Esophagus squamous epithelium (tissue), 5 donors: Measurements from ENCODE around the gene SULT6B1. TPM values are rescaled to one million over a fixed set of nuclear protein-coding genes. Genes with fewer than 3 reads are reported as not detected.

Experiments used
- DNase-seq: peaks from one replicate; lab custom pipeline; 2025; lab: John Stamatoyannopoulos, UW
- H3K27ac ChIP-seq, 4 donors: fragments of 200-600 bp; sonication (generic); one replicate each; pipeline ENCODE4 v1.5.1; 2016 to 2019; ENCODE audit warnings: mild to moderate bottlenecking in 1 of 4
- H3K27me3 ChIP-seq, 4 donors: fragments of 200-600 bp; sonication (generic); 1 replicate in 3 of 4; 2 replicates in 1 of 4; pipeline versions ENCODE4 v1.5.1 to v1.6.0; 2017 to 2021; ENCODE audit warnings: antibody characterized with exemption in 1 of 4
- H3K36me3 ChIP-seq, 3 donors: fragments of 200-600 bp; sonication (generic); one replicate each; pipeline ENCODE4 v1.5.1; 2016 to 2019
- H3K4me1 ChIP-seq, 3 donors: fragments of 200-600 bp; sonication (generic); one replicate each; pipeline ENCODE4 v1.5.1; 2017 to 2019
- H3K4me3 ChIP-seq, 4 donors: fragments of 200-600 bp; sonication (generic); 1 replicate in 3 of 4; 2 replicates in 1 of 4; pipeline ENCODE4 v1.5.1; 2016 to 2019; ENCODE audit warnings: mild to moderate bottlenecking in 2 of 4, moderate library complexity in 1 of 4
- H3K9me3 ChIP-seq, 3 donors: fragments of 200-600 bp; sonication (generic); one replicate each; pipeline ENCODE4 v1.5.1; 2016 to 2019
- POLR2A ChIP-seq, 4 donors: fragments of 450-650 bp; IDR thresholded peaks; one replicate each; pipeline ENCODE4 v1.6.1; 2017; ENCODE audit warnings: antibody characterized with exemption in 4 of 4, mild to moderate bottlenecking in 4 of 4, moderate library complexity in 3 of 4
- WGBS, 2 donors: methylation state at CpG; one replicate each; pipeline ENCODE4 v1.1.5; 2018; 5-methylcytosine and 5-hydroxymethylcytosine counted together
- intact Hi-C: fragments of 100-400 bp; cut with DNase I; formaldehyde crosslinking; loops from one replicate; pipeline ENCODE4 v1.15.0; 2022
- total RNA-seq, 4 donors: library from RNA; depleted of rRNA; stranded (reverse); fragments of >200 nt; gene quantifications; one replicate each; pipeline ENCODE4 v1.1.0, GENCODE V29; 2016
- TF ChIP-seq, protein P1 (sequence below), 6 experiments: fragments of 450-650 bp in 4 of 6; fragments of 200-600 bp in 2 of 6; sonication (generic) in 2 of 6; IDR thresholded peaks; one replicate each; pipeline ENCODE4 v1.5.1; 2016 to 2019; ENCODE audit warnings: antibody characterized with exemption in 6 of 6, mild to moderate bottlenecking in 4 of 6, moderate library complexity in 4 of 6
- donor health status: DM: yes; HTN: yes; CAD: no.

SULT6B1 gene
- total RNA-seq, 4 donors from 2014 or later, result not detected

DNA sequence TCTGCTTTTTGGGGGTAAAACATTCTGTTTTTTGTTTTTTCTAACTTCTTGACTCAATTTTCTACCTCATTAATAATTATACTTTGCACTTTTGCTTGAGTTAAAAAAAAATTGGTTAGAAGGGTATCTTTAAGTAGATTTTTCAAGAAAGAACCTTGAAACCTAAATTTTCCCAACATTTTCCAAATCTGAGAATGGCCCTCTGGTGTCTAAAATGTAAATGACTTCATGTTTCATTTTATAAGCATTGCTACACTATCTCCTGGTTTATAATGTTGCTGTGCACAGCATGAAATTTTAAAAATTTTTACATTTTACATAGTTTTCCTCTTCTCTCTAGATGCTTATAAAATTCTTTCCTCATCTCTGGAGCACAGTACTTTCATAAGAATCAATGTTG, 45.9 kb downstream of the SULT6B1 start:
- Histone ChIP-seq H3K9me3 (no peaks in the 10 kb centered on the region), H3K27me3 (no peaks in the 10 kb centered on the region), H3K27ac (no peak overlapping the region), H3K4me1 (no peaks in the 10 kb centered on the region), H3K4me3 (no peak overlapping the region), H3K36me3 (peaks cover 0 to 99% (median 24%) of the 10 kb centered on the region in 3 donors)
- DNase-seq, result no peak
- TF ChIP-seq, protein P1, sequence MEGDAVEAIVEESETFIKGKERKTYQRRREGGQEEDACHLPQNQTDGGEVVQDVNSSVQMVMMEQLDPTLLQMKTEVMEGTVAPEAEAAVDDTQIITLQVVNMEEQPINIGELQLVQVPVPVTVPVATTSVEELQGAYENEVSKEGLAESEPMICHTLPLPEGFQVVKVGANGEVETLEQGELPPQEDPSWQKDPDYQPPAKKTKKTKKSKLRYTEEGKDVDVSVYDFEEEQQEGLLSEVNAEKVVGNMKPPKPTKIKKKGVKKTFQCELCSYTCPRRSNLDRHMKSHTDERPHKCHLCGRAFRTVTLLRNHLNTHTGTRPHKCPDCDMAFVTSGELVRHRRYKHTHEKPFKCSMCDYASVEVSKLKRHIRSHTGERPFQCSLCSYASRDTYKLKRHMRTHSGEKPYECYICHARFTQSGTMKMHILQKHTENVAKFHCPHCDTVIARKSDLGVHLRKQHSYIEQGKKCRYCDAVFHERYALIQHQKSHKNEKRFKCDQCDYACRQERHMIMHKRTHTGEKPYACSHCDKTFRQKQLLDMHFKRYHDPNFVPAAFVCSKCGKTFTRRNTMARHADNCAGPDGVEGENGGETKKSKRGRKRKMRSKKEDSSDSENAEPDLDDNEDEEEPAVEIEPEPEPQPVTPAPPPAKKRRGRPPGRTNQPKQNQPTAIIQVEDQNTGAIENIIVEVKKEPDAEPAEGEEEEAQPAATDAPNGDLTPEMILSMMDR (IDR thresholded peaks at IDR 0.05), result no peak
- no peak for TF ChIP-seq POLR2A (IDR thresholded peaks at IDR 0.05)
- intact Hi-C loops, result no loop called here

DNA sequence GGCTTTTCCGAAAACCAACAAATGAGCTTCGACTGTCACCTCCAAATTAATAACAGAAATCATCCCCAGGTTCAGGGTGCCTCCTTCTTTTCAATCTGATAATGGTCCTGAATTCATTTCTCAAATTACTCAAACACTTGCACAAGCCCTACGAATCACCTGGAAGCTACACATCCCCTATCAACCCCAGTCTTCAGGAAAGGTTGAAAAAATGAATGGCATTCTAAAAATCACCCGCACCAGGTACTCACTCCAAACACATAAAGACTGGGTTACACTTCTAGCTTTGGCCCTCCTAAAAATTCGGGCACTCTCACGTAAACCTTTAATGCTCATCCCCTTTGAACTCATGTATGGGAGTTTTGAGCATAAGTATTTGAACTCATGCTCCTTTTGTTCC, 55.6 kb downstream of the SULT6B1 start:
- Histone ChIP-seq H3K4me1 (no peaks in the 10 kb centered on the region), H3K9me3 (no peaks in the 10 kb centered on the region), H3K36me3 (peaks cover 0 to 100% (median 35%) of the 10 kb centered on the region in 3 donors), H3K27me3 (no peaks in the 10 kb centered on the region), H3K27ac (no peak overlapping the region), H3K4me3 (no peak overlapping the region)
- TF ChIP-seq, protein P1 (IDR thresholded peaks at IDR 0.05), result no peak
- no peak for TF ChIP-seq POLR2A (IDR thresholded peaks at IDR 0.05)
- WGBS, 2 donors, result 93 to 94% methylated on average over 6 of the region's 6 CpGs
- no peak for DNase-seq
- intact Hi-C loops, result no loop called here

DNA sequence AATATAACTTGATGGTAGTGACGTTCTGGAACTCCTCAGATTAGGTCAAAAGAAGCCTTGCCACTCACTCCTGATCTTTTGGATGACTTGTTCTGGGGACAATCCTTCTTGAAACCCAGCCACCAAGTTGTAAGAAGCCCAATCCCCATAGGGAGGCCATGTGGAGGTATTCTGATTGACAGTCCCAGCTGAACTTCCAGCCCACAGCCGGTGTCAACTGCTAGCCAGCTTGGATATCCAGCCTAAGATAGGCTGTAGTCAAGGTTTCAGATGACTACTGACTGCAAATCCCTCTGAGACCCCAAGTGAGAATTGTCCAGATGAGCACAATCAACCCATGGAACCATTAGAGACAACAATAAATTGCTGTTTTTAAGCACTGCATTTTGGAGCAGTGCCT, 63.1 kb downstream of the SULT6B1 start:
- 100% methylated on average over 1 to 2 of the region's 2 CpGs for WGBS, 2 donors
- Histone ChIP-seq H3K9me3 (no peaks in the 10 kb centered on the region), H3K36me3 (peaks cover 0 to 96% (median 12%) of the 10 kb centered on the region in 3 donors), H3K4me3 (no peak overlapping the region), H3K4me1 (no peaks in the 10 kb centered on the region), H3K27me3 (no peaks in the 10 kb centered on the region), H3K27ac (no peak overlapping the region)
- no peak for TF ChIP-seq POLR2A (IDR thresholded peaks at IDR 0.05)
- TF ChIP-seq, protein P1 (IDR thresholded peaks at IDR 0.05), result no peak
- DNase-seq, result no peak
- intact Hi-C loops, result no loop called here

DNA sequence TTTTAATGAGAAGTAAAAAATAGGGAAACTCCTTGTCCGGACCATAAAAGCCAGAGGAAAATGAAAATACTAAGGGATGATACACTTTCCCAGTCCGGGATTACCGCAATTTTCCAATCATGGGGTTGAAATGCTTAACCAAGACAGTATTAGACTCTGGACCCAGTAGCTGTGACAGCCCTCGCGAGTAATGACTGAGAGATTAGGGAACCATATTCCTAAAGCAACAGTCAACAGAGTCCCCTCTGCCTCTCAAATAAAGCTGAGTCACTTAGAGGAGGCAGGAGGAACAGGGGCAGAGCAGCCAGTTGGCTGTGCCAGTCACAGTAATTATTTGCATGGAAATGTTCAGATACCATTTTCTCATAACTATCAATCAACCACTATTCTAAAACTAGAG, 69.3 kb downstream of the SULT6B1 start:
- Histone ChIP-seq H3K9me3 (no peaks in the 10 kb centered on the region), H3K27me3 (no peaks in the 10 kb centered on the region), H3K4me3 (no peak overlapping the region), H3K4me1 (no peaks in the 10 kb centered on the region), H3K36me3 (peaks cover 8 to 94% (median 8%) of the 10 kb centered on the region in 3 donors), H3K27ac (no peak overlapping the region)
- no peak for DNase-seq
- TF ChIP-seq, protein P1 (IDR thresholded peaks at IDR 0.05), result no peak
- no peak for TF ChIP-seq POLR2A (IDR thresholded peaks at IDR 0.05)
- intact Hi-C loops, result no loop called here
- 96 to 98% methylated on average over 5 of the region's 5 CpGs for WGBS, 2 donors

Other genes starting within 250 kb of the SULT6B1 start
- gene STRN, start 222.1 kb downstream of the SULT6B1 start, total RNA-seq, result 10 to 100 TPM; 24.8 to 38.4 (median 31.6) TPM
- gene HEATR5B, start 104.3 kb downstream of the SULT6B1 start, total RNA-seq, result 10 to 100 TPM; 15.8 to 34.5 (median 23.1) TPM
- gene GPATCH11, start 104.2 kb downstream of the SULT6B1 start, total RNA-seq, result 1 to 10 TPM; 2.7 to 6.8 (median 5.9) TPM
- 10 to 100 TPM in 3 of 4 donors, 1 to 10 TPM in 1; 8.1 to 21.4 (median 16.7) TPM for gene EIF2AK2, start 31.7 kb downstream of the SULT6B1 start, total RNA-seq
- gene CEBPZOS, start 7.8 kb upstream of the SULT6B1 start, total RNA-seq, result 10 to 100 TPM; 17.9 to 22.3 (median 20.3) TPM
- gene CEBPZ, start 42.9 kb upstream of the SULT6B1 start, total RNA-seq, result 10 to 100 TPM; 13.9 to 47.5 (median 33.7) TPM
- 10 to 100 TPM in 1 of 4 donors, 1 to 10 TPM in 3; 8.3 to 12.6 (median 8.9) TPM for gene NDUFAF7, start 43.0 kb upstream of the SULT6B1 start, total RNA-seq
- gene PRKD3, start 136.2 kb upstream of the SULT6B1 start, total RNA-seq, result 10 to 100 TPM in 3 of 4 donors, 1 to 10 TPM in 1; 7.4 to 25.9 (median 23.2) TPM
- gene QPCT, start 156.0 kb upstream of the SULT6B1 start, total RNA-seq, result 10 to 100 TPM in 2 of 4 donors, 1 to 10 TPM in 2; 2.1 to 13.7 (median 7.2) TPM